Suppressor macrophage treated with lipopolysaccharide for 4 hours (primary cell): ENCODE measurements around the gene GIPC2.
"Not testable (repeated sequence)": the region's sequence is repeated elsewhere in the genome, so short reads cannot be mapped to it uniquely, and the experiment has no call there.

ENCODE experiments used
- DNase-seq: peaks from one replicate; pipeline ENCODE4 v3.0.0-alpha.2; 2020

Gene GIPC2

GRCh38 chr1:78038071-78038470, 7.7 kb upstream of the GIPC2 start:
- no peak for DNase-seq

GRCh38 chr1:78038491-78038939, 7.3 kb upstream of the GIPC2 start:
- no peak for DNase-seq

GRCh38 chr1:78040484-78041089, 5.2 kb upstream of the GIPC2 start:
- no peak for DNase-seq

DNA sequence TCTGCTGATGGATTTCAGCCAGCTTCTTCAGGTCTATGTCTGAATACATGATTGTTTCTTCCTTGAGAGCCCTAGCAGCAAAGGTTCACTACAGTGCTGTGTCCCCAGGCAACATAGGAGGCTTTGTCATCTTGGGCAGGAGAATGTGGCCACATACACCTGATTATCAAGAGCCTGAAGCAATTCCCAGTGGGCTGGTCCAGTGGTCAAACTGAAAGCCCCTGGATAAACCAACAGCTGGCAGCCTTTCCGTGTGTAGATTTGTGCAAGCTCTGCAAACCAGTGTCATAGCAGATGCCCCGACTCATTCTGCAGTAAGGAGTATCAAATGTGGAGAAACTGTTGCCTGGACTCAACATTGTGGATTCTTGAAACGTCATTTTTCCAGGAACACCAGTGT, 2.3 kb upstream of the GIPC2 start:
- DNase-seq: no peak

GRCh38 chr1:78044796-78045562, 787 bp upstream of the GIPC2 start:
- DNase-seq: no peak

- DNase-seq: no peak
Observed at GRCh38 chr1:78045563-78045925, 222 bp upstream of the GIPC2 start.

- no peak for DNase-seq
Observed at GRCh38 chr1:78047106-78047505, 1.3 kb downstream of the GIPC2 start.

GRCh38 chr1:78047631-78048030, 1.9 kb downstream of the GIPC2 start:
- no peak for DNase-seq

GRCh38 chr1:78048446-78048845, 2.7 kb downstream of the GIPC2 start:
- DNase-seq: no peak

DNA sequence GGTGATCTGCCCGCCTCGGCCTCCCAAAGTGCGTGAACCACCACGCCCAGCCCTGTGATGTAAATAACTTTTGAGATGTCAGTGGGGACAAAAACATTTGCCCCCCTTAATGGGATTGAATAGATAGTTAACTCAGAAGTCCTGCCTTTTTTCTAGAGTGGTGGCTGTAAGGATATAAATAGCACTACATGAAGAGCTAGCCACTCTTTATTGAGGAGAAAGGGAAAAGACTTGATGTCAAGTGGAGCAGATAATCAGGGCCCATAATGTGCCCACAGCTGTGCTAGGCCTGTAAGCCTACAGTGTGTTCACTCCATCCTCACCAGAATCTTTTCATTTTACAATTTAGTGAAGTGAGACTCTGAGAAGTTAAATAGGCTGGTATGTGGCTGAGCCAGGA, 3.6 kb downstream of the GIPC2 start:
- no peak for DNase-seq

DNA sequence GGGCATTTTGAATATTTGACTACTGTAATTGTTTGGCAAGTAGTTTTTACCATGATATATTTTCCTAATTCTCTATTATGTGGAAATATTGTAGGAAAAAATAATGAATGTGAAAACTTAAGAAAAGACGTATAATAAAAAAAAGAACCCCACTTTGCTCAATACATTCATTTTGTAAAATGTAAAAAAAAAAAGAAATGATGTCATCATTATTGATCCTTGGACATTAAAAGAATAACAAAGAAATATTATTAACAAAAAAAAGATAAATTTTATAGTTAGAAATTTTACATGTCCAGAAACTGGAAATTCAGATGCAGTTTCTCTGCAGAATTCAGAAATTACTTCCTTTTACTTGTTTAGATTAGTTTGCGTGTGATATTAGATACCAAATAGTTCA, 5.2 kb downstream of the GIPC2 start:
- no peak for DNase-seq

DNA sequence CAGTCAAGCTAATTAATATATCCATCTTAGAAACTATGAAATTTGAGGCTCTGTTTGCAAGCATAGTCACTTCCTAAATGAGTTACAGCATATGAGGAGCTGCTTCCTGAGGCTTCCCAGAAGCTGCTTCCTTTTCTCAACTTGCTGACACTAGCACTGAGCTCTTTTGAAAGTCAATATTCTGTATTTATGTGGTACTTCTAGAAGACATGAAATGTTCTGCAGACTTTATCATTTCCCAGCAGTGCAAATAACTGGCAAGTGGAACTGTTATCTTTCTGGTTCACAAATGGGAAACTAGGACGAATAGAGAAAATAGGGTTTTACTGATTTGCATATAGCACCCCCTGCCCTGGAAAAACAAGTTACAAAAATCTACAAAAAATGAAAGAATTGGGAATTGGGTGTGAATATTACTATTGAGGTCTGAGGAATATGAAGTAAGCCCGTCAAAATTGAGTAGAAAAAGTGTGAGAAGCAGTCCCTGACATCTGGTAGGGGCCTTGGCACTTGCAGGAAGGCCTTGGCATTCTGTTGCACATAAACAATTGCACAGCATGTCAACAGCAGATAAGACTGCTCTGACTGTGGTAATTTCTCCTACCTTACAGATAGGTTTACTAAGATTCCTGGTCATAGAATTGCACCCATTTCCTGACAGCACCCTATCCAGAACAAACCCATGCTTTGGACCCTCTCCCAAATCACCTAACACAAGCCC, 7.1 kb downstream of the GIPC2 start:
- peak; percentile 23 for DNase-seq

- DNase-seq: no peak
Observed at GRCh38 chr1:78053498-78053897, 7.7 kb downstream of the GIPC2 start.

DNA sequence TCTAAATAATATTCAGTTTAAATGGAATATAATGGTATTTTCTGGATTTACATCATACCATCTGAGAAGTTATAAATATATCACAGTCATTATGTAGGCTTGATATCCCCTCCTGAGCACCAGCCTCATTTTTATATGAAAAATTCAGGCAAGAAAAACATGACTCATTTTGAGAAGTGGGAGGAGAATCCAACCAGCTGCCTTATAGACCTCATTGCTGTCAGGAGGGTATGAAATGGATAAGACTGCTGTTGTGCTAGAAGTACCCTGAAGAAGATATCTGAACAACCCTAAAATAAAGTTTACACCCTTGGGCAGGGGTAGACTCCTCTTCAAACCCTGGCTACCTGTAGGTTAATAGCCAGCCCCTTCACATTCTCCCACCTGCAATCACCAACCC, 8.8 kb downstream of the GIPC2 start:
- no peak for DNase-seq

- no peak for DNase-seq
Observed at GRCh38 chr1:78054972-78055371, 9.2 kb downstream of the GIPC2 start.

DNA sequence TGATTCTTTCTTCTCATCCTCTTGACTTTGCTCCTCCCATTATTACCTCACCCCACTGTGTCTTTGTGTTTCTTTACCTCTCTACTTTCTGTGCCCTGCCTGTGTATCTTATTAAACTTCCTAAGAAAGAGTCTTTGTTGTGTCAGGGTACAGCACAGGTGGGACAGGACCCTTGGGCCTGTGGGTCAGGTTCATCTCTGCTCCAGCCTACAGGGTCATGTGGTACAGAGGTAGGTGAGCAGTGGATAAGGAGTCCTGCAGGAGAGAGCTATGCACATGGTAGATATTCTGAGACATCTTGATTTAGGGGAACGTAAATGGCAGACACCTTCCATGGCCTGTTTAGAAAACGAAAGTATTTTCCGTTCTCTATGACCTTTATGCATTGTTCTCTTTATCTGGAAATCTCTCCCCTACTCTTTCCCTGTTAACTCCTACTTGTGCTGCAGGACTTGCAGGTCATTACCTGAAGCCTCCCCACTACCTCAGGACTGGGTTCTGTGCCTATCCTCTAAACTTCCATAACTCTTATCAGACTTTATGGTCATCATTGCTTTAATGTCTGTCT, 9.9 kb downstream of the GIPC2 start:
- no peak for DNase-seq

- DNase-seq: no peak
Observed at GRCh38 chr1:78058670-78059069, 12.9 kb downstream of the GIPC2 start.

- DNase-seq: no peak
Observed at GRCh38 chr1:78060857-78061563, 15.2 kb downstream of the GIPC2 start.

DNA sequence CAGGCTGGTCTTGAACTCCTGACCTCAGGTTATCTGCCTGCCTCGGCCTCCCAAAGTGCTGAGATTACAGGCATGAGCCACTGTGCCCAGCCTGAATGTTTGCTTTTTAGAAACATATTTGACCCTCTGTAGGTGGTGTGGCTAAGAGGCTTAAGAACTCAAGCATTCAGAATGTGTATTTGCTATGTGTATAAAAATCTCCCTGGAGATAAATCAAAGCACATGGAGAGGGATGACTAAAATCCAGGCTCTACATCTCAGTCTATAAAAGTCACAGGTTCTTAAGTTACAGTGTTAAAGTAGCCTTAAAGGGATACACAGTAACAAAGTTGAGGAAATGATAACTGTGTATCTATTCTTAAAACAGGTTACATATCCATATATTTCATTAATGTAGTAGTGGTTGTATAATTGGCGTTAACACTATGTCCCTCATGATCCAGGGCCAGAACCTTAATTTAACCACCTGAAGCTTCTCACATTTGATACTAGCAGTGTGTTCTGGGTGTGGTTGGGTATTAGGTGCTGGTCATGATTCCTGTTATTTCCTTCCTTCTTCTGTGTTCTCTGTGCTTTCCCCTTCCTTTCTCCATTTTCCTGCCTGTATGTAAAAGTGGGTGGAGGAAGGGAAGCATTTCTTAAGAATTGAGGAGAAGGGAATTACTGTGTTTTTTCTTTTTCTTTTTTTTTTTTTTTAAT, 16.2 kb downstream of the GIPC2 start:
- DNase-seq: no peak

DNA sequence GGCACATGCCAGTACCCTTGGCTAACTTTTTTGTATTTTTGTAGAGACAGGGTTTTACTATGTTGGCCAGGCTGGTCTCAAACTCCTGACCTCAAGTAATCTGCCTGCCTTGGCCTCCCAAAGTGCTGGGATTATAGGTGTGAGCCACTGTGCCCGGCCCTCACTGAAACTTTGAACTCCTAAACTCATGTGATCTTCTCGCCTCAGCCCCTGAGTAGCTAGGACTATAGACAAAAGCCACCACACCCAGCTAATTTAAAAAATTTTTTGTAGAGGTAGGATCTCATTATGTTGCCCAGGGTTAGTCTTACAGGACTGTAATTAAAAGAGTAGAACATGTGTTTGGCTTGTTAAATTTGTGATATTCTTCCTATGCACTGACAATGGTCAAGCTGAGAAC, 19.1 kb downstream of the GIPC2 start:
- DNase-seq: not testable (repeated sequence)

DNA sequence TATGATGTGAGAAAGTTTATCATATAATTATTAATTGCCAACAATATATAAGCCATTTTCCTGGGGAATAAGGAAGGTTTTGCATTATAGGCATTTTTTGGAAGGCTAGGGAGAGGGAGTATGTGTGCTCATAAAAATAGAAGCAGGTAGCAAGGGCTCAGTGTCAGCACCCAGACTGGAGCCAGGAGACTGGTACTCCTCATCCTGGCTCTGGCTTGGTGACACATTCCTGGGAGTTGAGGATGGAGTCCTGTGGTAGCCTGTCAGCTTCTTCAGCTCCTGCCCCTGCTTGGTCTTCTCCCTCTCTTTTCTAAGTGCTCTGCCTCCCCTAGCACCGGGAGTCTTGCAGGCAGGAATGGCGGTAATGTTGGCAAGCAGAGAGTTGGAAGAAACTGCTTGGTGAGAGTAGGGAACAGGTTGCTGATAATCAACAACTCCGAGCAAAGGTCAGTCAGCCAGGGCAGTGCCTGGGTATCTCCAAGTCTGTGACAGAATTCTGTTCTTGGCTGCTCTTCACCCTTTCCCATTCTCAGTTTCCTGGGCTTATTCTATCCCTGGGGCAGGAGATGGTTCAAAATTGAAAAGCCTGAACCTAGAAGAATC, 23.0 kb downstream of the GIPC2 start:
- no peak for DNase-seq

DNA sequence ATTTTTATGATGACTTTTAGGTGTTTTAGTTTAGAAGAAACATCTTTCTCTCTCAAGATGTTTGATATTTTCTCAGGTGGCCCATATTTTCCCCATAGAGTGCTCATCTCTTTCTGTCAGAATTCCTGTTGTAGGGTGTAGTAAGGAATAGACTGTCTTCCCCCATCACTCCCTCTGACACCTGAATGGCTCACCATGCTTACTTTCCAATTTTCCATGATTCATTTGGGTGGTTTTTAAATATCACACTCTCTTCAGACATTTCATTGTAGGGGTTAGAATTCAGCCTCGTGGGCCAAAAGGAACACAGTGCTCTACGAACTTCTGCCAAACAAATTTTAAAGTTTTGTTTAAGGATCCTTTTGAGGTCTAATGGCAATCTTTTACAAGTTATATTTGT, 24.0 kb downstream of the GIPC2 start:
- no peak for DNase-seq
